Measurements from ENCODE around the gene OPN3.

DNA sequence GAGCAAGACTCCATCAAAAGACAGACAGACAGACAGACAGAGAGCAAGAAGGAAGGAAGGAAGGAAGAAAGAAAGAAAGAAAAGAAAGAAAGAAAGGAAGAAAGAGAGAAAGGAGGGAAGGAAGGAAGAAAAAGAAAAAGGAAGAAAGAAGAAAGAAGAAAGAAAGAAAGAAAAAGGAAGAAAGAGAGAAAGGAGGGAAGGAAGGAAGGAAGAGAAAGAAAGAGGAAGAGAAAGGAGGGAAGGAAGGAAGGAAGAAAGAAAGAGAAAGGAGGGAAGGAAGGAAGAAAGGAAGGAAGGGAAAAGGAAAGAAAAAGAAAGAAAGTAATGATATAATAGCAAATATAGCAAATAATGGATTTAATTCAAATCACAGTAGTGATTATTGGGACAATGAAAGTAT, 32.7 kb downstream of the OPN3 start:
- TF ChIP-seq CTCF (conservative IDR thresholded peaks at IDR 0.05 in 1 of 2, IDR thresholded peaks at IDR 0.05 in 1 of 2; ENCODE audit: extremely low read depth in 1 of 2, insufficient read depth in 1 of 2, low read depth in 1 of 2, low read length in 2 of 2): no peak
- TF ChIP-seq EZH2 (IDR thresholded peaks at IDR 0.05; ENCODE audit: borderline replicate concordance, low read length): no peak
